ENCODE results near the gene SLAMF1.

DNA sequence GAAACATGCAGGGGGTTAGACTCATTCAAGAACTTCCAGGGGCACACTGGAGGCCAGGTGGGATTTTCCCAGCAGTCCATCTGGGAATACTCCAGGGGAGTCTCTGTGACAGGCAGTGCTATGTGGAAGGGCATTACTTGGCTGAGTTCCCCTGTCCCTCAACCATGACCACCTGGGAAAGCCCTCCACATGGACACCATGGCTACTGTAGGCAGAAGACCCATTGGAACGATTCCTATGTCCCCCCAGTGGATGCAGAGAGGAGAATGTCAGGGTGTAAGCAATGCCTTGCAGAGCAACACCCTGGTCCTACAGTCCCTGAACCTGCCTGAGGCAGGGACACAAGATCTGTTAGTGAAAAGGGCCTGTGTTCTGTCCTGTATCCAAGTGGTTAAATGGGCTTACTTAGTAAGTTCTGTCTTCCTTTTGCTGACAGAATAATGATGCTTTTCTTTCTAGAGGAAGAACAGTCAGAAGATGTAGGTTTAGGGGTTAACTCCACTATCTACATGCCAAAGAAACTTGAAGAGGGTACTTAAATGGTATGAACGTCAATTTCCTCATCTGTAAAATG is 13.4 kb downstream of the SLAMF1 start:
- TF ChIP-seq, protein P1, sequence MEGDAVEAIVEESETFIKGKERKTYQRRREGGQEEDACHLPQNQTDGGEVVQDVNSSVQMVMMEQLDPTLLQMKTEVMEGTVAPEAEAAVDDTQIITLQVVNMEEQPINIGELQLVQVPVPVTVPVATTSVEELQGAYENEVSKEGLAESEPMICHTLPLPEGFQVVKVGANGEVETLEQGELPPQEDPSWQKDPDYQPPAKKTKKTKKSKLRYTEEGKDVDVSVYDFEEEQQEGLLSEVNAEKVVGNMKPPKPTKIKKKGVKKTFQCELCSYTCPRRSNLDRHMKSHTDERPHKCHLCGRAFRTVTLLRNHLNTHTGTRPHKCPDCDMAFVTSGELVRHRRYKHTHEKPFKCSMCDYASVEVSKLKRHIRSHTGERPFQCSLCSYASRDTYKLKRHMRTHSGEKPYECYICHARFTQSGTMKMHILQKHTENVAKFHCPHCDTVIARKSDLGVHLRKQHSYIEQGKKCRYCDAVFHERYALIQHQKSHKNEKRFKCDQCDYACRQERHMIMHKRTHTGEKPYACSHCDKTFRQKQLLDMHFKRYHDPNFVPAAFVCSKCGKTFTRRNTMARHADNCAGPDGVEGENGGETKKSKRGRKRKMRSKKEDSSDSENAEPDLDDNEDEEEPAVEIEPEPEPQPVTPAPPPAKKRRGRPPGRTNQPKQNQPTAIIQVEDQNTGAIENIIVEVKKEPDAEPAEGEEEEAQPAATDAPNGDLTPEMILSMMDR (conservative IDR thresholded peaks at IDR 0.05) = no peak
- no peak for TF ChIP-seq ZFX (IDR thresholded peaks at IDR 0.05)

Measured in C4-2B (cell line).